ENCODE measurements around the gene RINL.
"Not testable (repeated sequence)": the region's sequence is repeated elsewhere in the genome, so short reads cannot be mapped to it uniquely, and the experiment has no call there.

Gene RINL

GRCh38 chr19:38904581-38905539, 26.8 kb upstream of the RINL start:
- no peak for DNase-seq

GRCh38 chr19:38901683-38902082, 23.6 kb upstream of the RINL start:
- DNase-seq: no peak

GRCh38 chr19:38900743-38901190, 22.7 kb upstream of the RINL start:
- DNase-seq: no peak

GRCh38 chr19:38900202-38900629, 22.1 kb upstream of the RINL start:
- DNase-seq: no peak

GRCh38 chr19:38899447-38900201, 21.5 kb upstream of the RINL start, which contains the start of the genes NFKBIB and SIRT2:
TSS of gene NFKBIB (plus strand) at chr19:38899969. CDS start at chr19:38900033, 64 bp downstream.
TSS of gene SIRT2 (minus strand) at chr19:38899618. CDS start at chr19:38899521, 97 bp downstream.
- DNase-seq: peak; percentile 88 to 100 (median 100)

GRCh38 chr19:38898788-38899446, 20.8 kb upstream of the RINL start:
- DNase-seq: peak in 4 of 58 donors; percentile 32 to 51 (median 40)

GRCh38 chr19:38894968-38895367, 16.9 kb upstream of the RINL start:
- DNase-seq: no peak

- peak in 3 of 58 donors; percentile 6 to 15 (median 15) for DNase-seq
Observed at GRCh38 chr19:38893341-38893771, 15.3 kb upstream of the RINL start.

GRCh38 chr19:38892841-38893240, 14.8 kb upstream of the RINL start:
- no peak for DNase-seq

GRCh38 chr19:38891771-38892170, 13.7 kb upstream of the RINL start:
- DNase-seq: peak in 29 of 58 donors; percentile 4 to 78 (median 38)

GRCh38 chr19:38890686-38891085, 12.6 kb upstream of the RINL start:
- DNase-seq: no peak

- DNase-seq: no peak
Observed at GRCh38 chr19:38889803-38890202, 11.7 kb upstream of the RINL start.

- peak in 4 of 58 donors; percentile 14 to 48 (median 22) for DNase-seq
Observed at GRCh38 chr19:38888876-38889275, 10.8 kb upstream of the RINL start.

- not testable (repeated sequence) for DNase-seq
Observed at GRCh38 chr19:38884691-38885090, 6.6 kb upstream of the RINL start.

- no peak for DNase-seq
Observed at GRCh38 chr19:38883286-38883685, 5.2 kb upstream of the RINL start.

- no peak for DNase-seq
Observed at GRCh38 chr19:38880882-38881609, 3.0 kb upstream of the RINL start.

- no peak for DNase-seq
Observed at GRCh38 chr19:38880076-38880881, 2.2 kb upstream of the RINL start.

- DNase-seq: no peak
Observed at GRCh38 chr19:38879400-38879751, 1.3 kb upstream of the RINL start.

- no peak for DNase-seq
Observed at GRCh38 chr19:38878575-38879399, 712 bp upstream of the RINL start.

All from anterior cingulate cortex (tissue), 58 donors.